Stimulated activated CD4-positive, alpha-beta T cell treated with anti-CD3 and anti-CD28 coated beads, Interleukin-2, amount 100 ng/mL, for 24 hours (primary cell): ENCODE data around the gene DGKD.
A peak's percentile ranks its signal among the peaks of the same experiment; 100 is the strongest.

Experiments used
- DNase-seq, 2 donors: peaks; one replicate each; pipeline ENCODE4 v3.0.0-alpha.2; 2020

The DGKD gene

DNA sequence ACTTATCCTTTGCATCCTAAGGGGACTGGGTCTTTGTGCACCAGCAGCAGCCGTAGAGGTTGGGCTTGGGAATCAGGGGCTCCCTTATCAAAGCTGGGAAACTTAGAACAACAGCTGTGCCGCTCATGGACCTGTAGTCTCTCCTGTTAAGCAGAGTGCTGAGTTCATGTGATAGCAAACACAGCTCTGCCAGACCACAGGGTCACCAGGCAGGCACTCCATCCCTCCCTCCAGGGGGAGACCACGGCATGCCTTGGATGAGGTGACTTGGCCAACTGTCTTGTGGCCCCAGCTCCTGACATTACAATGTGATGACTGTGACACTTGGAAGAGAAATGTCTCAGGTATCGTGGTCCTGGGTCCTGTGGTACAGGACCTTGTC, 60.0 kb downstream of the DGKD start:
- DNase-seq, result no peak

DNA sequence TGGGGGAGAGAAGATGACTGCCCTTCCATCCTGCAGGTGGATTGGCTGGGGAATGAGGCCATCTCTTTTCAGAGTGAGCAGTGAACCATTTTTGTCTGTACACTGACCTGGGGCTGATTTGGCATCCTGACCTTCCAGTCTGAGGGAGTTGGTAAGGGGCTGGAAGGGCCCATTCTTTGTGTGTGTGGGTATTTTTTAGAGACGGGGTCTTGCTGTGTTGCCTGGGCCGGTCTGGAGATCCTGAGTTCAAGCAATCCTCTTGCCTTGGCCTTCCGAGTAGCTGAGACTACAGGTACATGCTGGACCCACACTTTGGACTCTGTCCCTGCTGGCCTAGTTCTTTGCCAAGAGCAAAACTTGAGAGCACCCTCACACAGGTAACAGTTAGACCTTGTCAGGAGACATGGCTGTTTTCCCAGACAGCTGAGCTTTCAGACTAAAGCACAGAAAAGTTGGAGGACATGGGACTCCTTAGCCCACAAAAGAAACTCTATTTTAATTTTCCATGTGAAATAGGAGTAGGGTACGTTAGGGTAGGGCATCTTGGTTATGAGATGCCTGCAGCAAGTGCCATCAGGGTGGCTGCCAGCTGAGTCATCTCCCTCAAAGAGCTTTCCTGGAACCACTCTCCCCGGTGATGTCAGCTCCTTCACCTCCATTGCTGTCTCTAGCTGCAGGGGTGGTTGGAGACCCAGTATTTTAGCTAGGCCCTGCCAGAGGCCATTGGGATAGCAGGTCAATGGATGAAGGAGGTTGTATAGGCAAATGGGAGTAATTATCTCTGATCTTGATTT, 60.7 kb downstream of the DGKD start:
- DNase-seq, result peak; percentile 55 to 59

- peak in 1 of 2 donors; percentile 8 for DNase-seq
Observed at GRCh38 chr2:233416199-233416598, 61.9 kb downstream of the DGKD start.

DNA sequence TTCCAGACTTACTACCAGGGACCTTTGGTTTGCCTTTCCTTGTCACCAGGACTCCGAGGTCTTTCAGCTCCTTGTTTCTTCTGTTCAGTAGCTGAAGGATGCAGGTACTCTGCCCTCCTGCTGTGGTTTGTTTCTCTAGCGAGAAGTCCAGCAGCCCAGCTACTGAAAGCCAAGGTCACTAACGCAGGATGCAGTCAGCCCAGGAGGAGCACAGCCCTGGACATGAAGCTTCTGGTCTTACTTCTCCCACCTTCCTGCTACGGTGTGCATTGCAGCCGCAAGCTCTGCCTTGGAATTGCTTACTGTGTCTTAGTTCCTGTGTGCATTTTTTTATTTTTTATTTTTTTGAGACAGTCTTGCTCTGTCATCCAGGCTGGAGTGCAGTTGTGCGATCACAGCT, 62.4 kb downstream of the DGKD start:
- peak in 1 of 2 donors; percentile 14 for DNase-seq

- no peak for DNase-seq
Observed at GRCh38 chr2:233417282-233417681, 63.0 kb downstream of the DGKD start.

DNA sequence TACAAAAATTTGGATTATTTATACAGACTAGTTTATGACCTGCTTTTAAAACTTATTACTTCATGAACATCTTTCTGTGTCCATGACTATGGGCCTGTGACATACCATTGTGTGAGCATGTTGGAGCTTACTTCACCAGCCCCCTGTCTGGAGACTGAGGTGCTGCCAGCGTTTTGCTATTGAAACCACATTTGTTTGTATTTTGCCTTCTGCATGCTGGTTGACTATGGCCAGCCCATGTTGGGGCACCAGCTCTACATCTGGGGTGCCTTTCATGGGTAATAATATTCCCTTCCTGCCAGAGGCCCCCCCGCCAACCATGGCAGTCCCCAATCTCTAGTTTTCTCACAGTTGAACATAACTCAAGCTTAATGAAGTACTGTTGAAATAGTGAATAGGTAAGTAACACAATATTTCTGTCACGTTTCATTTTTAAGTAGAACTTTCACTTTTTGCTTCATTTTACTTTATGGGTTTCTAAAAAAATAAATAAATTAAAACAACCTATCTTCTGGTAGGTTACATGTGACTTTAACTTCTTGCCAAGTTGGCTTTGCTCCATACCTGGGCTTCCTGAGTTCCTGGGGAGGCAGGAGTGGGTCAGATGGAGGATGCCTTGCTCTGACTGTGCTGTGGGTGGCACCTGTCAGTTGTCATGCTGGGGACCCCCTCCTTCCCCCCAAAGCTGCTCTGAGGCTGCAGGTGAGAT, 63.9 kb downstream of the DGKD start:
- DNase-seq, result peak in 1 of 2 donors; percentile 16

GRCh38 chr2:233418761-233419546, 64.7 kb downstream of the DGKD start:
- peak; percentile 48 to 57 for DNase-seq

- DNase-seq, result peak; percentile 50 to 53
Observed at GRCh38 chr2:233419602-233420391, 65.5 kb downstream of the DGKD start.

DNA sequence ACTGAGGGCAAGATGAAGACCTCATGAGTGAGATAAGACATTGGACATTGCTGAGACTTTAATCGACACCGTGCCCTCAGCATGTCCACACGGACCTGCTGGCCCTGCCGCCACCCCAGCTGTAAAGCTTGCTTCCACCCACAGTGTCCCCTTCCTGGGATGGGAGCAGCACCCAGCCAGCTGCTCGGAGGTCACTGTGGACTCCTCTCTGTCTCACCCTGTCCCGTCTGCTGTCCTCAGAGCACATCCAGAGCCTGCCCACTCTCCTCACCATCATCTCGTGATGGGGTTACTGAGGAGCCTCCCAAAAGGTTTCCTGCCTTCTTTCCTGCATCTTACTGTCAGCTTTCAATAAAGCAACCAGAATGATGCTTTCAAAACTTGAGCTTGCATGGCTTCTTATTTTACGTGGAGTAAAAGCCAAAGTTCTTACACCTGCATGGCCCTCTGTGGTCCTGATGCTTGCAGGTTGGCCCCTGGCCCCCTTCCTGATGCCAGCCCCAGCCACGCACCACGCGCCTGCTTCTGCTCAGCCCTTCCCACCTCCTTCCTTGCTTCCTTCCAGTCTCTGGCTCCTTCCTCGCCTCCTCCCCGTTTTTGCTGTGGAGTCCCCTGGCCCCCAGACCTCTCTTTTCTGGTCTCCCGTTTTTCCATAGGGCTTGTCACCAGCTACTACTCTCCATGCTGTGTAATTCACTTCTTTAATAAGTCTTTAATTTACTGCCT, 67.0 kb downstream of the DGKD start:
- peak in 1 of 2 donors; percentile 14 for DNase-seq

GRCh38 chr2:233422050-233422639, 67.9 kb downstream of the DGKD start:
- DNase-seq, result peak; percentile 50 to 59

- peak in 1 of 2 donors; percentile 9 for DNase-seq
Observed at GRCh38 chr2:233422649-233423551, 68.6 kb downstream of the DGKD start.

DNA sequence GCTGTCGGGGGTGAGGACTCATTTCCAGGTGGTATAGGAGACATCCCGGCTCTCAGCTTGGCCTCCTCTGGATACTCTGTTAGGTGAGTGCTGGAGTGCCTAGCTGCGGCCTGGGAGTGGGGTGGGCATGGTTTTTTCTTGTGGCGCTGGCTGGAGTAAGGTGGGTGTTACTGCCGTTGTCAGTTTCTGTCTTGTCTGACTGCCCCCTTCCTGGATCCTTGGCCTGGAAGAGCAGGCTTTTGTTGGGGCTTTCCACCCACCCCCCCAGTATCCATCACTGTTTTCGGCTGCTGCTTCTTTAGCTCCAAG, 69.2 kb downstream of the DGKD start:
- DNase-seq, result peak in 1 of 2 donors; percentile 16

GRCh38 chr2:233424154-233424951, 70.1 kb downstream of the DGKD start:
- peak in 1 of 2 donors; percentile 13 for DNase-seq

- peak; percentile 69 to 77 for DNase-seq
Observed at GRCh38 chr2:233426619-233427342, 72.5 kb downstream of the DGKD start.

DNA sequence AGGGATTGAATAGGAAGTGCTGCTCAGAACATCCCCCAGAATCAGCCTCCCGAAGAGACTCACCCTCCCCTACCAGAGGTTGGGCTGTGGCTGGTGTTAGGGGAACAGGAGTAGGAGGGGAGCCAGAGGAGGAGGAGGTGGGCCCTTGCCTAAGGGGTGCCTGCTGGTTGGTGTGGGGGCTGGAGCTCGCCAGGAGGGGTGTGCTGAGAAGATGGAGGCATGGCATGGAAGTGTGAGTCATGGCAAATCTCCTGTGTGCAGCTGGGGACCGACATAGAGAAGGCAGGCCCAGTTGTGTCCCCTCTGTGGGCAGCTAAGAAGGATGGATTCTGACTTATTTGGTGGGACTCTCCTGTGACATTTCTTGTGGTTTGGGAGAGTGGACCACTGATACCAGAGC, 73.7 kb downstream of the DGKD start:
- no peak for DNase-seq

DNA sequence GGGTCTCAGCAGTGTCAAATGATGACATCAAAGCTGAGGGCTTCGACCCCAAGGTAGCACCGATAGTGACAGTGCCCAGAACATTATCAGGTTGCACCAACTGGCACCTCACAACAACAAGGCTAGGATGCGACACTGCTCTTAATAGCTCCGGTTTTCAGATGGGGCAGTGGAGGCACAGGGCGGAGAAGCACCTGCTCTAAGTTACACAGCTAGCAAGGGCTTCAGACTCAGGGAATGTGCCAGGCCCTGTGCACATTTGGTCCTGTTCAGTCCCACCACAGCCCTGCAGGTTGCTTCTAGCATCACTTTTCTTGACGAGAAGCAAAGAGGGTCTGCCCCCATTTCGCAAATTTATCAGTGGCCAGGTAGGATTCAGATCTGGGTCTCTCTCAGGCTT, 74.1 kb downstream of the DGKD start:
- no peak for DNase-seq

DNA sequence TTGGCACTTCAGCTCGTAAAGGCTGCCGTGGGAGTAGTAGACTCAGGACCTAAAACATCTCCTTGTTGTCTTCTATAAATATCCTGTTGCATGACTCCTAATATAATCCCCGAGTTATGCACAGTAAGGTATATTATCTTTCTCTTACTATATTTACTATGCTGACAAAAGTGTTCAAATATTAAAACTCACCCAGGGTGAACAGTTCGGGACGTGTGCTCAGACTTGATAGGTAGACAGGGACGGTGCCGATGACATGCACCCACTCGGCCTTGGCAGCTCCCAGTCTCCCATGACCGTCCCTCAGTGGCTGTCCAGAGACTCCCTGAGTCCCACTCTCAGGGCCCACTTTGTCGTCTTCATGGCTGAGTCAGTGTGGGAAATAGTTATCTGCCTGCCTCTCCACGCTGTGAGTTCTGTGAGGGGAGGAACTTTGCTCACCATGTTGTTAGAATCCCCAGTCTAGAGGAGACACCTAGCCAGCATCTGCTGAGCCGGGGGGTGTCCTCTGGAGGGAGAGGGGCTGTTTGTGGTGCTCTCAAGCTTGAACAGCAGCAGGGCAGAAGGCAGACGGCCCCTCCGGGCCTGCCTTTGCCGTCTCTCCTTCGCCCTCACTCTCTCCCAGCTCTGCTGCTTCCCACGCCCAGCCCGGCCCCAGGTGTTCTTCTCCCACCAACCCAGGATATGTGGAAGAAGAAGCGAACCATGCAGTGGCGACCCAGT, 75.0 kb downstream of the DGKD start:
- no peak for DNase-seq

DNA sequence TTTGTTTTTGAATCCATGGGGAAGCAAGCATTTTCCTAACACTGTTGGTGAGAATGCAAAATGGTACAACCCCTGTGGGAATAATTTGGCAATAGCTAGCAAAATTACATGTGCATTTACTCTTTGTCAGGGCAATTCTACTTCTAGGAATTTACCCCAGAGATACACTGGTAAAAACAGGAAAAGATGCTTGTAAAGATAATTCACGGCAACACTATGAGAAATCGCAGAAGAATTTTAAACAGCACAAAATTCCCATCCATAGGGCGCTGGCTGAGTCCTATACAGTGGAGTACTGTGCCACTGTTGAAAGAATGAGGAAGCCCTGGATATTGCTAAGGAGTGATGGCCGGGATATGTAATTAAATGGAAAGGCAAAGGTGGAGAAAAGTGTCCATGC, 75.8 kb downstream of the DGKD start:
- DNase-seq, result no peak
